Measurements from ENCODE around the gene SATB1.

DNA sequence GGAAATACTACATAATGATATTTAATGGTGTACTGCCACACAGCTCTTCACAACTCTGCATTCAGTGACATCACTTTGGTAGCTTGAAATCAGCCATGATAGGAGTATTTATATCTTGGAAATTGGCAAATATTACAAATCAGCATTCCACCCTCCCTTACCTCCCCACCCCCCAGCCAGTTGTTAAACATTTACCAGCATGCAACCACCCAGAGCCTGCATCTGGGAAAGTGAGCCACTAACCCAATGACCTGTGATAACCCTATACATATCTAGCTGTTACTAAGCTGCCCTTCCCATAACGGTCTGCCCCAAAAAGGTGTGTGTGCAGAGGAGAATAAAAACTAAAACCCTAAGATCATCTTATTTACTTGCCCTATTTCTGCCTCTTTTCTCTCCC lies 44.6 kb upstream of the SATB1 start:
- TF ChIP-seq, protein P1, sequence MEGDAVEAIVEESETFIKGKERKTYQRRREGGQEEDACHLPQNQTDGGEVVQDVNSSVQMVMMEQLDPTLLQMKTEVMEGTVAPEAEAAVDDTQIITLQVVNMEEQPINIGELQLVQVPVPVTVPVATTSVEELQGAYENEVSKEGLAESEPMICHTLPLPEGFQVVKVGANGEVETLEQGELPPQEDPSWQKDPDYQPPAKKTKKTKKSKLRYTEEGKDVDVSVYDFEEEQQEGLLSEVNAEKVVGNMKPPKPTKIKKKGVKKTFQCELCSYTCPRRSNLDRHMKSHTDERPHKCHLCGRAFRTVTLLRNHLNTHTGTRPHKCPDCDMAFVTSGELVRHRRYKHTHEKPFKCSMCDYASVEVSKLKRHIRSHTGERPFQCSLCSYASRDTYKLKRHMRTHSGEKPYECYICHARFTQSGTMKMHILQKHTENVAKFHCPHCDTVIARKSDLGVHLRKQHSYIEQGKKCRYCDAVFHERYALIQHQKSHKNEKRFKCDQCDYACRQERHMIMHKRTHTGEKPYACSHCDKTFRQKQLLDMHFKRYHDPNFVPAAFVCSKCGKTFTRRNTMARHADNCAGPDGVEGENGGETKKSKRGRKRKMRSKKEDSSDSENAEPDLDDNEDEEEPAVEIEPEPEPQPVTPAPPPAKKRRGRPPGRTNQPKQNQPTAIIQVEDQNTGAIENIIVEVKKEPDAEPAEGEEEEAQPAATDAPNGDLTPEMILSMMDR (IDR thresholded peaks at IDR 0.05) = no peak
- TF ChIP-seq POLR2A (IDR thresholded peaks at IDR 0.05) = no peak

All from body of pancreas (tissue), 4 donors.